Measurements from ENCODE around the gene KIAA0040.

The KIAA0040 gene

DNA sequence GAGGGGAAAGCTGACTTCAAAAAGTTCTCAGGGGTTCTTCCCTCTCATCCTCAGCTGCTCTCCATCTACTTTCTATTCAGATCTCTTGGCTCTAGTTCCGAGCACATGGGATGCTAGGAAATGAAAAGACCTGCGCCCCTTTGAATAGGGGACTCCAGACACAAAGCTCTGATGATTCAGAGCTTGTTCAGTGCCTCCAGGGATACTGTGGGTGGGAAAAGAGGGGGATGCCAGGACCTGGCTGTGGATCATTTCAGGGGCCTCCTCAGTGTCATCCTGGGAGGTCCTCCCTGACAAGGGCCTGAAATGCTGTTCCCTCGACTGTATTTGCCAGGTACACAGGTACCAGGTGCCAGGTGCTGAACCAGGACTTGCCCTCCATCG, 943 bp upstream of the KIAA0040 start:
- Histone ChIP-seq H3K27me3 (no peaks in the 10 kb centered on the region), H3K4me3 (ENCODE audit: low read depth in 1 of 2, low read length in 1 of 2) (peak overlapping the region in 1 of 2 experiments; percentile 81), H3K36me3 (no peaks in the 10 kb centered on the region), H3K4me1 (ENCODE audit: control insufficient read depth in 1 of 2, insufficient read depth in 1 of 2, low read depth in 1 of 2, low read length in 1 of 2) (peaks cover 51 to 60% of the 10 kb centered on the region in 2 experiments), H3K27ac (peak overlapping the region; percentile 88), H3K9me3 (no peaks in the 10 kb centered on the region)
- TF ChIP-seq, protein P1, sequence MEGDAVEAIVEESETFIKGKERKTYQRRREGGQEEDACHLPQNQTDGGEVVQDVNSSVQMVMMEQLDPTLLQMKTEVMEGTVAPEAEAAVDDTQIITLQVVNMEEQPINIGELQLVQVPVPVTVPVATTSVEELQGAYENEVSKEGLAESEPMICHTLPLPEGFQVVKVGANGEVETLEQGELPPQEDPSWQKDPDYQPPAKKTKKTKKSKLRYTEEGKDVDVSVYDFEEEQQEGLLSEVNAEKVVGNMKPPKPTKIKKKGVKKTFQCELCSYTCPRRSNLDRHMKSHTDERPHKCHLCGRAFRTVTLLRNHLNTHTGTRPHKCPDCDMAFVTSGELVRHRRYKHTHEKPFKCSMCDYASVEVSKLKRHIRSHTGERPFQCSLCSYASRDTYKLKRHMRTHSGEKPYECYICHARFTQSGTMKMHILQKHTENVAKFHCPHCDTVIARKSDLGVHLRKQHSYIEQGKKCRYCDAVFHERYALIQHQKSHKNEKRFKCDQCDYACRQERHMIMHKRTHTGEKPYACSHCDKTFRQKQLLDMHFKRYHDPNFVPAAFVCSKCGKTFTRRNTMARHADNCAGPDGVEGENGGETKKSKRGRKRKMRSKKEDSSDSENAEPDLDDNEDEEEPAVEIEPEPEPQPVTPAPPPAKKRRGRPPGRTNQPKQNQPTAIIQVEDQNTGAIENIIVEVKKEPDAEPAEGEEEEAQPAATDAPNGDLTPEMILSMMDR (IDR thresholded peaks at IDR 0.05), result no peak

DNA sequence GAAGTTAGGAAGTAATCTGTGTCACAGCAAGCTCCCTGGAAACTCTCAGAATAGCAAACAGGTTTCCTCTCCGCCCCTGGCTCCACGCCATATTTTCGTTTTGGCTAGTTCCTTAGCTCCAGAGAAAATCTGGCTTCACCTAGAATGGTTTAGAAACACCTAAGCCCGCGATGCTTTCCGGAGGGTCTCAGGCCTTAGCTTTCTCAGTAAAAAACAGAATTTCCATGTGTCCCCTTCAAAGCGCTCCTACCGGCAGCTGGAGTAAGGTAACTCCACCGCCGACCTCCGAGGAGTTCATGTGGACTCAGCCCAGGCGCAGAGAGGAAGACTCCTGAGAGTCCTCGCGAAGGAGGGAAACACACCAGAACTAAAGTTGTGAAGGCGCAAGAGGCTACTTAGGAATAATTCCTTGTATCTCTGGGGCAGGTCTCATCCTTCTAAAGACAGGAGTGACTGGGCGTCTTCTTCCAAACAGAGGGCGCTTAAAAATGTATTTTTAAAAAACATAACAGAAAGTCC, 406 bp downstream of the KIAA0040 start:
- H3K27me3 ChIP-seq, result no peaks in the 10 kb centered on the region
- no peaks in the 10 kb centered on the region for H3K9me3 ChIP-seq
- peak overlapping the region; percentile 81 to 97 for H3K4me3 ChIP-seq (ENCODE audit: low read depth in 1 of 2, low read length in 1 of 2)
- H3K36me3 ChIP-seq, result no peaks in the 10 kb centered on the region
- peaks cover 53 to 65% of the 10 kb centered on the region in 2 experiments for H3K4me1 ChIP-seq (ENCODE audit: control insufficient read depth in 1 of 2, insufficient read depth in 1 of 2, low read depth in 1 of 2, low read length in 1 of 2)
- TF ChIP-seq, protein P1 (IDR thresholded peaks at IDR 0.05), result no peak
- peak overlapping the region; percentile 88 for H3K27ac ChIP-seq

- Histone ChIP-seq H3K4me3 (ENCODE audit: low read depth in 1 of 2, low read length in 1 of 2) (peak overlapping the region; percentile 81 to 97), H3K27me3 (no peaks in the 10 kb centered on the region), H3K4me1 (ENCODE audit: control insufficient read depth in 1 of 2, insufficient read depth in 1 of 2, low read depth in 1 of 2, low read length in 1 of 2) (peaks cover 55 to 68% of the 10 kb centered on the region in 2 experiments), H3K36me3 (no peaks in the 10 kb centered on the region), H3K9me3 (no peaks in the 10 kb centered on the region), H3K27ac (peak overlapping the region; percentile 88)
- TF ChIP-seq, protein P1 (IDR thresholded peaks at IDR 0.05), result no peak
Measured at GRCh38 chr1:175191659-175192058, 917 bp downstream of the KIAA0040 start.

- H3K4me1 ChIP-seq (ENCODE audit: control insufficient read depth in 1 of 2, insufficient read depth in 1 of 2, low read depth in 1 of 2, low read length in 1 of 2), result peaks cover 82 to 91% of the 10 kb centered on the region in 2 experiments
- no peaks in the 10 kb centered on the region for H3K27me3 ChIP-seq
- no peaks in the 10 kb centered on the region for H3K9me3 ChIP-seq
- TF ChIP-seq, protein P1 (IDR thresholded peaks at IDR 0.05), result no peak
- H3K4me3 ChIP-seq (ENCODE audit: low read depth in 1 of 2, low read length in 1 of 2), result peak overlapping the region; percentile 81 to 97
- peak overlapping the region; percentile 88 for H3K27ac ChIP-seq
- H3K36me3 ChIP-seq, result no peaks in the 10 kb centered on the region
Measured at GRCh38 chr1:175188936-175189335, 3.6 kb downstream of the KIAA0040 start.

DNA sequence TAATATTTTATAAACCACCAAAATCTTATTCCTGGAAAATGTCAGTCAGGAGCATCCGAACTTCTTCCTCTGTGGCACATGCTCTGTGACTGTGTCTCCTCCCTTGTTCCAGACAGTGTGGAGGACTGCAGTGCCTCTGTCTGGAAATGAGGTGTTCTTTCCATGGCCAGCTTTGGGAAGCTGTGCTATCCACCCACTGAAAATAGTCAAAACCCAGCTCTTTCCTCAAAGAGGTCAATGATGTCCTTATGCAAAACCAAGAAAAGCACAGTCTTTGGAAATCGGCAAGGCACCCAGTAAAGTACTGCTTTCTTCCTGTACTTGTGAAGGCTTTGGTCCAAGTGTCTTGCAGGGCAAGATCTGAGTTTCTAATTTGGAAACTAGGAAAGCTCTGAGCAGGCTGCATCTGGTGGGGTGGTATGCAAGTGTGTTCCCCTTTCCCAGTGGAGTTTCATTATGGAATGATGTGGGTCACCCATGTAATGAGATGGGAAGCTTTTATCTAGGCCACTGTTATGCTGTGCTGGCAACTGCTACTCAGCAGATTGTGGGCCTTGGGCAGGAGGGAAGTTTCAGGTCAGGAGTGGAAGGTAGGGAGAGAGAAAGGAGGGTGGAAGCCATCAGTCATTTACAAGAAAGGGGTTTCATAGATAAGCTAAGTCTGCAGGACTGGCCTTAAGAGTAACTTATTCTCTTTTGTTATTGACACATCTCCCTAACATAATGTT, 6.0 kb downstream of the KIAA0040 start:
- H3K27ac ChIP-seq, result peak overlapping the region; percentile 88
- no peaks in the 10 kb centered on the region for H3K9me3 ChIP-seq
- peak overlapping the region; percentile 24 to 26 for H3K4me3 ChIP-seq (ENCODE audit: low read depth in 1 of 2, low read length in 1 of 2)
- no peaks in the 10 kb centered on the region for H3K27me3 ChIP-seq
- H3K36me3 ChIP-seq, result peaks cover 20% of the 10 kb centered on the region
- TF ChIP-seq, protein P1 (IDR thresholded peaks at IDR 0.05), result no peak
- peaks cover 82 to 86% of the 10 kb centered on the region in 2 experiments for H3K4me1 ChIP-seq (ENCODE audit: control insufficient read depth in 1 of 2, insufficient read depth in 1 of 2, low read depth in 1 of 2, low read length in 1 of 2)

All from neutrophil (primary cell).